ENCODE data around the gene ADGRV1.

DNA sequence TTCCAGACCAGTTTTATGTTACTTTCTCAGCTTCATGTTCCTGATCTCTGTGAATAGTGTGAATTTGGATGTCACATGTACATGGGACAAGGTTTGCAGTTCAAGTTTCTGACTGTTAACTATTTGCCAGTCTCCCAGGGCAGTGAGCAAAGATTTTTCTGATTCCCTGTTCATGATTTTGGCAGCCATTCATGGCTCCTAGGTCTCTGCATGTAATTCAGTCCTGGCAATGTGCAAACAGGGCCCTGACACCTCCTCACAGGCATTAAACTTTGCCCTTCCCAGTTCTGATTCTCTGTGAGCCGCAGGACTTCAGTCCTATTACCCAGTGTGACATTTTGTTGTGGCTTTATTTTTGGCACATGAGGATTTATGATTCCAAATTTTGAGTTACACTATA lies 474.8 kb downstream of the ADGRV1 start:
- TF ChIP-seq, protein P1, sequence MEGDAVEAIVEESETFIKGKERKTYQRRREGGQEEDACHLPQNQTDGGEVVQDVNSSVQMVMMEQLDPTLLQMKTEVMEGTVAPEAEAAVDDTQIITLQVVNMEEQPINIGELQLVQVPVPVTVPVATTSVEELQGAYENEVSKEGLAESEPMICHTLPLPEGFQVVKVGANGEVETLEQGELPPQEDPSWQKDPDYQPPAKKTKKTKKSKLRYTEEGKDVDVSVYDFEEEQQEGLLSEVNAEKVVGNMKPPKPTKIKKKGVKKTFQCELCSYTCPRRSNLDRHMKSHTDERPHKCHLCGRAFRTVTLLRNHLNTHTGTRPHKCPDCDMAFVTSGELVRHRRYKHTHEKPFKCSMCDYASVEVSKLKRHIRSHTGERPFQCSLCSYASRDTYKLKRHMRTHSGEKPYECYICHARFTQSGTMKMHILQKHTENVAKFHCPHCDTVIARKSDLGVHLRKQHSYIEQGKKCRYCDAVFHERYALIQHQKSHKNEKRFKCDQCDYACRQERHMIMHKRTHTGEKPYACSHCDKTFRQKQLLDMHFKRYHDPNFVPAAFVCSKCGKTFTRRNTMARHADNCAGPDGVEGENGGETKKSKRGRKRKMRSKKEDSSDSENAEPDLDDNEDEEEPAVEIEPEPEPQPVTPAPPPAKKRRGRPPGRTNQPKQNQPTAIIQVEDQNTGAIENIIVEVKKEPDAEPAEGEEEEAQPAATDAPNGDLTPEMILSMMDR (conservative IDR thresholded peaks at IDR 0.05; ENCODE audit: low read length), result no peak
- TF ChIP-seq EZH2phosphoT487 (IDR thresholded peaks at IDR 0.05; ENCODE audit: borderline replicate concordance), result no peak

All from Loucy (cell line).